Effector CD4-positive, alpha-beta T cell (primary cell): Measurements from ENCODE around the gene PLS1.
"Not testable (repeated sequence)": the region's sequence is repeated elsewhere in the genome, so short reads cannot be mapped to it uniquely, and the experiment has no call there.

Experiments
- DNase-seq: peaks from one replicate; pipeline ENCODE4 v3.0.0-alpha.2; 2020

Gene PLS1

GRCh38 chr3:142597906-142598305, 1.7 kb downstream of the PLS1 start:
- DNase-seq: no peak

DNA sequence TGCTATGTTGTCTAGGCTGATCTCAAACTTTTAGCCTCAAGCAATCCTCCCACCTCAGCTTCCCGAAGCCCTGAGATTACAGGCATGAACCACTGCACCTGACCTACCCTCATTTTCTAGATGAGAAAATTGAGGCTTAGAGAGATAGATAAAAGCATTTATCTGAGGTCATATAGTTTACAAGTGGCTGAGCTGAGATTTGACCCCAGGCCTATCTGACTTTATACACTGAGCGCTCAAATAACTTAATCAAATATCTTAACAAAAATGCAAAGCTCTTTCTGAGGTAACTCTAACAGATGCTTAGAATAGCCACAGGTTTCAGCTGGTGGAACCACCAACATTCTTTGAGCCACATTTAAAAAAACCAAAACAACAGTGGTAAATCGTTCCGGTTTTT, 5.5 kb downstream of the PLS1 start:
- no peak for DNase-seq

DNA sequence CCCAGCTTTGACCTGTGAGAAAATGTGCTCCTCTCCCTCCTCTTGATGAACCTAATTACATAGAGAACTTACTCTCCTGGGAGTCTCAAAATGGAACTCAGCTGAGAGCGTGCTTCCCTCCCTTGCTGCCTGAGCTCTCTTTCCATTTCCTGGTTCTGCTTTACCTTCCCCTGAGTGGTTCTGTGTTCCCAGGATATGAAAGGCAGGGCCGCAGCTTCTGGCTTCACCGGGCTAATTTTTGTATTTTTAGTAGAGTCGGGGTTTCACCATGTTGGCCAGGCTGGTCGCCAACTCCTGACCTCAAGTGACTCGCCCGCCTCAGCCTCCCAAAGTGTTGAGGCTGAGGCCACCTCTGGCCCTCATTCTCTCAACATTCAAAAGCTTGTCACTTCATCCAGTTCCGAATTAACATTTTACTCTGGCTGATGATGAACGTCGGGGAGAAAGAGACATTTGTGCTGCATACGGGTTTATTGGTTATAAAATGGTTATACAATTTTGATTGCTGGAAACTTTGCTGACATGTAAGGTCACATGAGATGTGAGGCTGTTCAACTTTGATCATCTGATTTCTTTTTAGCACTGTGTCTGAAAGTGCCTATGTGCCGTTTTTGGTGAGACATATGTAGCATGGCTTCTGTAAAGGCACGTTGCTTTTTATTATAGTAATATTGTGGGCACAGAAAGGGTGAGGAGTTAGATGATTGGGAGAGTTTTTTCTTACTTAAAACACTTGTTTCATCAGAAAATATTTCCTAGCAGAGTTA, 6.6 kb downstream of the PLS1 start:
- DNase-seq: no peak

DNA sequence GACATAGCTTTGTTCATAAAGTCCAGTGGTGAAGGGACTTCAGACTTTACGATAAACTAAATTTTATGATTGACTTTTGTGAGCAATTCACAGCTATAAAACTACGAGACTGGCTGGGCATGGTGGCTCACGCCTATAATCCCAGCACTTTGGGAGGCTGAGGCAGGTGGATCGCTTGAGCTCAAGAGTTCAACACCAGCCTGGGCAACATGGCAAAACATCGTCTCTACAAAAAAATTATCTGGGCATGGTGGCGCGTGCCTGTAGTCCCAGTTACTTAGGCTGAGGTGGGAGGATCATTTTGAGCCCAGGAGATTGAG, 7.2 kb downstream of the PLS1 start:
- not testable (repeated sequence) for DNase-seq

- no peak for DNase-seq
Observed at GRCh38 chr3:142604940-142605339, 8.7 kb downstream of the PLS1 start.

GRCh38 chr3:142608631-142609030, 12.4 kb downstream of the PLS1 start:
- no peak for DNase-seq

DNA sequence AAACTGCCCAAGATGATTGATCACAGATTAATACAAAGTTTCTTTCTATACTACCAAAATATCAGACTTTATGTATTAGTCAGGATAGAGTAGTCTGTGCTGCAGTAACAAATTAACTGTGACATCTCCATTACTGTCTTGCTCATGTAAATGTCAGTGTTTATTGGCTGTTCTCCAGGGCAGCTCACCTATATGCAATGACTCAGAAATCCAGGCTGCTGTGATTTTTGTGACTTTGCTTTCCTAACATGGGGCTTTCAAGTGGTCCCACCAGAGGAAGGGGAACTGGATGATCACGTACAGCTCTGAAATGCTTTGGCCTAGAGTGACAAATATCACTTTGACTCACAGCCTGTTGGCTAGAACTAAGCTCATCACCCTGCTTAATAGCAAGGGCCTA, 12.9 kb downstream of the PLS1 start:
- no peak for DNase-seq

- no peak for DNase-seq
Observed at GRCh38 chr3:142611206-142611605, 15.0 kb downstream of the PLS1 start.

- DNase-seq: no peak
Observed at GRCh38 chr3:142613491-142613890, 17.3 kb downstream of the PLS1 start.

DNA sequence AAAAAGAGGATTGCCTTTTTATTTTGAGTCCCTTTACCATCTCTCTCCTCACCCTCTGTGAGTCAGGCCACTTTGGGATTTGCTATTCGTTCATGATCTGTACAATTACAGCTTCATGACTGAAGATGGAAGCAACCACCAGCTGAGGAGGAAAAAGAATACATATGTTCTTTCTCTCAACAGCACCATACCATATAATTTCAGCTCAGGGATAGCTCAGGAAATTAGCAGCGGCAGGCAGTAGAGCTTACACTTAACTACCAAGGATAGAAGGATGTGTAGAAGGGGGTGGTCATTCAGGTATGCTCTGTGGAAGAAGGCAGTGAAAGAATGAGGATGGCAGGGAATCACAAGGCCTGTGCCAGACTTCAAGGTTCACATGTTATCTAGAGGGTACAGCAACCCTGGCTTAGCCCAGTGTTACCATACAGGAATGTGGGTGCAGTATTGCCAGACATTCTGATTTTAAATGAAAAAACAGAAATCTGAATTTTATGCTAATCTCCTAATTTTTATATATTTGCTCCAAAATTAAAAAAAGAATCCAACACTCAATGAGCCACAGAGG, 17.9 kb downstream of the PLS1 start:
- DNase-seq: no peak

DNA sequence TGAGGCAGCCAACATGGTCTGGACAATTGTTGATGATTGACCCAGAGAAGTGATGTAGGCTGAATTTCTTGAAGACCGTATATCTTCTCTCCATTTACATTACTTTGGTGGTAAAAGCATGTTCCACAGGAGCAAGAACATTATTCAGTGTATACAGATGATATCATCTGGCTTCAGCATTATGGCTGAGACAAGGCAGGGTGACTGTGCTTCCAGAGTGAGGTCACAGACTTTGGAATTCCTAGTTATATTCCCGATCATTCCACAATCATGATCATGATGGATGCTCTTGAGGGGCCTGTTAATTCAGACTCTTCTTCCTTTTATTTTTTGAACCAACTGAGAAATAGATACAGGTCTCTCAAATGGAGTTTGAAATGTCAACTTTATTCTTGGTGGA, 19.0 kb downstream of the PLS1 start:
- DNase-seq: no peak

DNA sequence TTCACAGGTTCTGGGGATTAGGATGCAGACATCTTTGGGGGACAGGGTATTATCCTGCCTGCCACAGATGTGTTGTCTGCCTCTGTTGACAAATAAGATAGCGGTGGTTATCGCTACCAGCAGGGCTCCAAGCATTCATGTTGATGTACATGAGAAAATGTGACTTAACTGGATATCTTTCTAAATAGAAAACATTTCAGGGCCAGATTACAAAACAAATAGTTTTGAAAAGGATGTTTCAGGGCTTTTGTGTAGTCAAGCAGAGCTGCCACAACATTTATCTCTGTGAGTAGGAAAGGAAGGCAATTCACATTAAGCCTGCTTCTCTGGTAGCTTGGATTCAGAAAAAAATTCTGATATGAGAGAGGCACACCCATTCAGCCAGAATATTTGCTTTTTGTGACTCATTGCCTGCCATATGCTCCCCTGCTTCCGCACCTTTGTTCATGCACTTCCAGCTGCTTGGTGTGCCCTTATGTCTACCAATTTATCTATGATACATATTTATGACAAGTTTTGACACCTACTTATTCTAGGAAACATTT, 22.8 kb downstream of the PLS1 start:
- DNase-seq: no peak

- DNase-seq: no peak
Observed at GRCh38 chr3:142622405-142622804, 26.2 kb downstream of the PLS1 start.

DNA sequence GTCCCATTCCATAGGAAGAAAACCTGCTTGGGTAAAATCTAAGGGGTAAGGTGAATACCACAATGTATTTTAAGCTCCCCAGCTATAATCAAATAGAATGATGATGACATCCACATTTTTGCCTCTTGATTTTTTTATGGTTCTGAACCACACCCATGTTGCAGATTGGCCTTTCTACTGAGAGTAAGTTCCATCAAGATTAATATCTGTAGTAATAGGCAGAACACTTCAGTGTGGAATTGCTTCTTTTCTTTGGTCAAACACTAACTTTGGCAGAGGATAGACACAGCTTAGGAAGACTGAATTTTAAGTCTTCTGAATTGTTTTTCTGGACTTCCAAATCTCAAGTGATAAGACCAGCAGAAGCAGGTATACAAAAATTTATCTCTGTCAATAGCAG, 27.0 kb downstream of the PLS1 start:
- no peak for DNase-seq

GRCh38 chr3:142624341-142625152, 28.4 kb downstream of the PLS1 start:
- DNase-seq: no peak

DNA sequence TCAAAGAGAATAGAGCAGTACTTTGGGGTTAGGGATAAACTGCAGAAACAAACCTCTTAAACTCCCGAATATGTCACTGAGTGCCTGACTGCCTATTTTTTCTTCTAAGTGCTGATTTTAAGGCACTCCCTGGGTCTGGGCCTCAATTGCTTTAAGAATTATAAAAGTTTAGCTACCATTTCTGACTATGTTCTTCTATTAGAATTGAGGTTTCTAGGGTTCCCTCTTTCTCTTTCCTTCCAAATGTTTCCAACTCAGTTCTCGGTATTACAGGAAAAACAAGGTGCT, 28.9 kb downstream of the PLS1 start:
- DNase-seq: no peak

DNA sequence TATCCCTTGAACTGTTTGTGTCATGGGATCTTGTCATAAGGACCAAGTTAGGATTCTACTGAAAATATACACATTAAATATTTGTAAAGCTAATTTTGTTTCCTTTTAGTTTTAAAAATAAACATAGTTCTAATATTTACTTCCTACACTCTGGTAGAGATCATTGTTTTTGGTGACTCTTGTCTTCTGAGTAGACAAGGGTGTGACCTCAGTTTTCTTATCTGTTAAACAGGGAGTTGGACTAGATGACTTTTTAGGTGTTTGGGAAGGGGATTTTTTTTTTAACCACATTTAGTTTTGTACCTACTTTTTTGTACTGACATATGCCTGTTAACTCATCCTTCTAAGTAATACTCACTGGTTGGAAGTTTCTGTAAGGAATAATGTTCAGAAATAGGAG, 30.8 kb downstream of the PLS1 start:
- DNase-seq: no peak

GRCh38 chr3:142628801-142629200, 32.6 kb downstream of the PLS1 start:
- DNase-seq: no peak

DNA sequence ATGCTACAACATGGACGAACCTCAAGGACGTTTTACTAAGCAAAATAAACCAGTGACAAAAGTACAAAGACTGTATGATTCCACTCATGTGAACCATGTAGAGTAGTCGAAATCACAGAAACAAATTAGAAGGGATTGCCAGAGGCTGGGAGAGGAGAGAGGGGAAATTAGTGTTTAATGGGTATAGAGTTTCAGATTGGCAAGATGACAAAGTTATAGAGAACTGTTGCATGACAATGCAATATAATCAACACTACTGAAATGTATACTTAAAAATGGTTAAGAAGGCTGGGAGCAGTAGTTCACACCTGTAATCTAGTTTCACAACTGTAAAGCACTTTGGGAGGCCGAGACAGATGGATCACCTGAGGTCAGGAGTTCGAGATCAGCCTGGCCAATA, 36.9 kb downstream of the PLS1 start:
- no peak for DNase-seq

GRCh38 chr3:142636050-142636449, 39.9 kb downstream of the PLS1 start:
- DNase-seq: no peak

- no peak for DNase-seq
Observed at GRCh38 chr3:142636664-142637063, 40.5 kb downstream of the PLS1 start.

- no peak for DNase-seq
Observed at GRCh38 chr3:142638291-142638690, 42.1 kb downstream of the PLS1 start.

GRCh38 chr3:142641504-142641903, 45.3 kb downstream of the PLS1 start:
- no peak for DNase-seq

DNA sequence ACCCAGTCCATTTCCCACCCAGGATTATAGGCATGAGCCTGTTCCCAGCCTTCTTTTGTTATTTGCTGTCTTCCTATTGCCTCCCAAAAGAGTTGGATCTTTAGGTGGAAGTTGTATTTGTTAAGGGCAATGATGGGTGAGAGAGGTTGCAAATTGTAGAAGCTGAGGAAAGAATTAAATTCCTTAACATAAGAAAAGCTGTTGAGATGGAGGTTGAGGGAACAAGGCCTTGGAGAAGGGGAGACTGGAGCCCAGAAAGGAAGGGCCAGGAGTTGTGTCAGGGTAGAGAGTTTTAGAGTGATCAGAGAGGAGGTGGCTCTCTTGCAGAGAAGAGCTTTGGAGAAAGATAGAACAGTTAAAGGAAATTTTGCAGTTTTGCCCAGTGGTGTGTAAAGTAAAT, 46.8 kb downstream of the PLS1 start:
- no peak for DNase-seq
